GM19043 (cell line): ENCODE measurements around the gene DLGAP3.

Experiments
- ATAC-seq: cut with Tn5 transposase; IDR thresholded peaks from one replicate; pipeline ENCODE4 v1.9.1; 2021; ENCODE audit warnings: low read depth; ENCODE audit not compliant: unreplicated experiment

The DLGAP3 gene

GRCh38 chr1:34928699-34929496, 552 bp downstream of the DLGAP3 start:
- no peak for ATAC-seq

DNA sequence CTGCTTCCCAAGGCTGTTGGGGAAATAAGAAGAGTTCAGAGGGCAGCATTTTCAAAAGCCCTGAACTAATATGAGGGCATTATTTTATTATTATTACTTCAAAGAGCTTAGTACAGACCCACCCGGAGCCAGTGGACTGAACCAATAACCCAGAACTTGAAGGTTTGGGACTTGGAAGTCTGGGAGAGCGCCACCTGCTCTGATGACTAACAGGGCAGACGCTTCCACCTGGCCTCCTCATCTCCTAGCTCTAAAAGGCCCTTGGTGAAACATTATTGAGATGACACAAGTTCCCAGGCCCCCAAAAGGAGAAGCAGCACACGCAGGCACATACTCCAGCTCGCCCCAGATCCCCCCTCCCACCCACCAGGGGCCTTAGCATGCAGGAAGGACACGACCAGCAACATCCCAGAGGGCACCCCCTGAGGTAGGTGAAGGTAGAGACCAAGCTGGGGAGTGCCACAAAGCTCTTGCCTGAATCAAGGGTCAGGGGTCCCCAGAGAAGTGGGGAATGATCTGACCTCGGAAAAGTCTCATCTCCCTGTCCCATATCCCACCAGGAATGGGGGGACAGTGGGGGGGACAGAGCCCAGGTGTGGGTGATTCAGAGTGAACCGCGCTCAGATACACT, 1.3 kb downstream of the DLGAP3 start:
- no peak for ATAC-seq

DNA sequence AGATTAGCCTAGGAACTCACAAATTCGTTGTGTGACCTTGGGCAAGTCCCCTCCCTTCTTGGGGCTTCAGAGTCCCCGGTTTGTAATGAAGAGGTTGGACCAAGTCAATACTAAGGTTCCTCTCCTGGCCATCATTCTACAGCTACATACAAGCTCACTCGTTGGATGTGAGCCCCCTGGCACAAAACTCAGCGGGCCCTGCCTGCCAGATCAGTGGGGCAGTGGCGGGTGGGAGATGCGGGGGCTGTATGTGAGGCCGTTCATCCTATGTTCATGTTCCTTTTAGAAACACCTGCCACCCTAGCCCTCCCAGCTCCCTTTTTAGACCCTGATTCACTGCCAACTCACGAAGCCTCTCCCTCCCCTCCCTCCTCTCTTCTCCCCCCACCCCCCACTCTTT, 2.1 kb downstream of the DLGAP3 start:
- ATAC-seq, result no peak

GRCh38 chr1:34926894-34927293, 2.6 kb downstream of the DLGAP3 start:
- no peak for ATAC-seq

GRCh38 chr1:34926156-34926555, 3.3 kb downstream of the DLGAP3 start:
- ATAC-seq, result no peak

DNA sequence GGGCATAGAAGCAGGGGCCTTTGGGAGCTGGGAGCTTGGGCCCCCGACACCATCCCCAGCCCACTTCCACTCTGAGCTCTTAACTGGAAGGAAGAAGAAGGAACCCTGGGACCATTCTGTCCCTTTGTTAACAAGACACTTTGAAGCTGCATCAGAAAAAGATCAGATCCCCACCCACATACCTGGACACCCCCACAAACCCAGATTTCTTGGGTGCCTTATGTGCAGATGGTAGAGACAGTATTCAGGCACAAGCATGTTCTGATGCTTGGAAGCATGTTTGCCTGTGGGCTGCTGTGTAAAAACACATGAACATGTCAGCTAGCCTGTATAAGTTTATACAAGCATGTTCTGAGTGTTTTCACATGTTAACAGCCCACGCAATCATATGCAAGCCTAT, 3.7 kb downstream of the DLGAP3 start:
- no peak for ATAC-seq

- ATAC-seq, result no peak
Measured at GRCh38 chr1:34924759-34925555, 4.5 kb downstream of the DLGAP3 start.

DNA sequence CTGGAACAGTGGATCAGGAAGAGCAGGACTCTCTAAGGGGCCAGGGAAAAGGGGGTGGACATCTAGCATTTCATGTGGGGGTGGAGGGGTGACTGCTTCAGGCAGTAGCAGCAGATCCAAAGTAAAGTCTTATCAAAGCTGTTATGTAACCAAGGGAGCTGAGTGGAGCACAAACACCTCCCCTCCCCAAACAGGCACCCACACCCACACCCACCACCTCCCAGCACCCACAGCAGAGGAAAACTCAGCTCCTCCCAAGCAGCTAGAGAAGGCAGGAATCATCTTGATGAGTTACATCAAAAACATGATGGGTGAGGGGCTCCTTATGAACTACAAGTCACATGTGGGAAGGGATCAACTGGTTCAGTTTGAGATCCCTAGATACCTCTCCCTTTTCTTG, 6.0 kb downstream of the DLGAP3 start:
- no peak for ATAC-seq

- no peak for ATAC-seq
Measured at GRCh38 chr1:34918977-34919561, 10.4 kb downstream of the DLGAP3 start.

GRCh38 chr1:34918386-34918976, 11.0 kb downstream of the DLGAP3 start:
- ATAC-seq, result no peak

DNA sequence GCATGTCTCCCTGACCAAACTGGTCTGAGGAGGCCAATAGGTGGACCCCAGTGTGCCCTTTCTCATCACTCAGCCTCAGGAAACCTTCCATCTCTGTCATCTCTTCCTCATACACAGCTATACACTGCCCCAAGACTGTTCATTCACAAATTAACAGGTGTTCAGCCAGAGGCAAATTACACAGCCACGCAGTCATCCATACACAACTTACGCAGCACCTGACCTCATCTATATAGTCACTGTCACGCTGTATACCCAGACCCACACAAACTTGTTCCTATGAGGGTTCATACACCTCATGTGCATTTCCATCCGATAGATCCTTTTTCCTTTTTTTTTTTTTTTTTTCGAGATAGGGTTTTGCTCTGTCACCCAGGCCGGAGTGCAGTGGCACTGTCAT, 12.4 kb downstream of the DLGAP3 start:
- no peak for ATAC-seq

GRCh38 chr1:34916104-34916503, 13.3 kb downstream of the DLGAP3 start:
- no peak for ATAC-seq

GRCh38 chr1:34915521-34915920, 13.9 kb downstream of the DLGAP3 start:
- ATAC-seq, result no peak

DNA sequence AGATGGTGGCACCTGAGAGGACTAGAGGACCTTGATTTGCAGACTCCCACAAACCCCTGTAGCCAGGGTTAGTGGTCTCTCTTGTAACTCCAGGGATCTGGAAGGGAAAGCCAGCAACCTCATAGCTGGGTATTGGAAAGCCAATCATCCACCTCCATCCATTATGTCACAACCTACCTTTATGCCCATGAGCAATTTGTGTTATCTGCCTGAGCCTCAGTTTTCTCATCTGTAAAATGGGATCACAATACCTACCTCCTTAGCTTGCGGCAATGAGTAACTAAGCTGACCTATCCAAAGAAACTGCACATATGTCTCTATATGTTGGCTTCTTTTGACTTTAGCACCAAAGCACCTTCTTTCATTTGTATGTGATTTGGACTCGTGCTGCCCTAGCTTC, 14.5 kb downstream of the DLGAP3 start:
- ATAC-seq, result no peak

- ATAC-seq, result no peak
Measured at GRCh38 chr1:34911465-34911864, 18.0 kb downstream of the DLGAP3 start.

DNA sequence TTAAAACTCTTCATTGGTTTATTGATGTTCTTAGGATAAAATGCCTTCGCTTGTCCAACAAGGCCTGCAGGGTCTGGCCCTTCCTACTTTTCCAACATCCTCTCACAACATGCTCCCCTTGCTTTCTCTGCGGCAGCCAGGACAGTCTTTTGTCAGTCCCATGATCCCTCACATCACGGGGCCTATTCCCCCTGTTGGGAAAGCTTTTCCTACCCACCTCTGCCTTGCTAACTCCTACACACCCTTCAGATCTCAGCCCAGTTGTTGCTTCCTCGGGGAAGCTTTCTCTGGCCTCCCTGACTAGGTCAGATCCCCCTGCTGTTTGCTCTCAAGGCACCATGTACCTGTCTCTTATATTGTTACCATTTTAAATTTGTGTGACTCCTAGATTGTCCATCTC, 19.0 kb downstream of the DLGAP3 start:
- ATAC-seq, result no peak

DNA sequence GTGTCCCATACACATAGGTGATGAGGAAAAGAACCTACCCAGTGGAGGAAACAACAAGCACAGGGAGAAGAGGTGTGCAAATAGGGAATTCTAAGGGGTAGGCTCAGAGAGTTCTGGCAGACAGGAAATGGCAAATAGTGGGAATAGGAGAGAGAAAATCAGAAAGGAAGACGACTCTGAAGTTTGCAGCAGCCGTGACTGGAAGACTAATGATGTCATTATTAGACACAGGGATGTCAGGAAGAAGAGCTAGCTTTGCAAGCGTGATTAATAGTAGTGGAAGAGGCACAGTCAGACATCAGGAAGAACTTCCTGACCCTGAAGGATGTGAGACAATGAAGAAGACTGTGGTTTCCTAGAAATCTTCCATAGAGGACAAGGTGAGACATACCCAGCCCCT, 21.1 kb downstream of the DLGAP3 start:
- ATAC-seq, result no peak

DNA sequence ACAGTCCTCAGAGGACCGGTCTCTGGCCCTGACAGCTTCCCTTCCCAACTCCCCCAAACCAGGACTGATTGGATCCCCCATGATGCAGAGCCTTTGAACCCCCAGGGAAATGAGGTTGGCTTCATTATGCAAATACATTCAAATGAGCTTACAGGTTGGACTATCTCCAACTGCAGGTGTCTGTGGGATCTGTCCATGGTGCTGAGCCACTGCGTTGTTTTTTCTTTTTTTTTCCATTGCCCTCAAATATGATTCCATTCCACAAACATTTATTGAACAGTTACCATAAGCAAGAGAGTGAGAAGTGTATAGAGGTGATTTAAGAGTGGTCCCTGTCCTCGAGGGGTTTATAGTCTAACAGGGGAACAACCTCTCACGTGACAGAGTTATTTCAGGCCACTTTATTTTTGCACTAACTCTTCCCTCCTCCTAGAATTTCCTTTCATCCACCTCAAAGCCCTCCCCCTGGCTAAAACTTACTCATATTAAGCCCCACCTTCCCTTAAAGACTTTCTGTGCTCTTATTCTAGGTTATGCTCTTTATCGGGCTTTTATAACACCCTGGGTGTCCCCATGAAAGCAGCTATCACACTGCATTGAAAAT, 21.9 kb downstream of the DLGAP3 start:
- ATAC-seq, result no peak

GRCh38 chr1:34906756-34907155, 22.7 kb downstream of the DLGAP3 start:
- no peak for ATAC-seq

DNA sequence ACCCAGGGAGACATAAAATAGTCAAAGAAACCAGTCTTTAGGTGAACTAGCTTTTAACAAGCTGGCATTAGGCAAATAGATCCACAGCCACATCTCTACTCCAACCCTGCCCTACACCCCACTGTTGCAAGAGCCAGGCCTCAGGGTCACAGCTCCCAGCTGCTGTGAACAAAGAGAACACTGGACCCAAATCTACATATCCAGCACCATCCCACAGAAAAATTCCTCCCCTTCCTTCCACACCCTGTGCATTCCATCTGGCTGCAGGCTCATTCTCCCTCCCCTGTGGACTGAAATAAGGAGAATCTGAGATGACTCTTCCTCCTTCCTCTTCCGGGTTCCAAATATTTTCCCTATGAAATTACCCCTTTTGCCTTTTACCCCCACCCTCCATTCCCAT, 23.2 kb downstream of the DLGAP3 start:
- ATAC-seq, result no peak
